HCT116 (cell line): Measurements from ENCODE around the gene SMIM10L2A. TPM values are rescaled to one million over a fixed set of nuclear protein-coding genes. Genes with fewer than 3 reads are reported as not detected.
"Not testable (repeated sequence)": the region's sequence is repeated elsewhere in the genome, so short reads cannot be mapped to it uniquely, and the experiment has no call there.

Experiments
- ATAC-seq: fragments of 200-7000 bp; cut with Tn5 transposase; 2 replicates; pipeline ENCODE4 v1.9.1; 2020; ENCODE audit warnings: mild to moderate bottlenecking, moderate library complexity
- BruUV-seq: library from RNA; stranded (reverse); fragments of 400-500 nt; replicated peaks from 2 replicates; lab custom pipeline; 2021; lab: Mats Ljungman, UMichigan
- CTCF ChIA-PET: fragments of 300-600 bp; sonication (Branson Sonifier 250); formaldehyde crosslinking; loops from one replicate; lab custom pipeline; 2021; ENCODE audit warnings: antibody characterized with exemption; lab: Charles Lee
- POLR2A ChIA-PET: fragments of 300-600, 350-600 bp; sonication (Branson Sonifier 250); formaldehyde crosslinking; loops from one replicate; lab custom pipeline; 2021; ENCODE audit warnings: antibody characterized with exemption; lab: Charles Lee
- RAD21 ChIA-PET, 2 experiments: fragments of 300-600 bp; sonication (Branson Sonifier 250); formaldehyde crosslinking; loops; one replicate each; lab custom pipeline; 2023; ENCODE audit warnings: low total read pairs in 2 of 2; ENCODE audit not compliant: uncharacterized antibody in 2 of 2, unreplicated experiment in 2 of 2, low non-redundant PET in 1 of 2; lab: Charles Lee
- DNase-seq: peaks from one replicate; pipeline ENCODE4 v3.0.0-alpha.2; 2010; ENCODE audit warnings: low read depth, low spot score
- H2AFZ ChIP-seq: fragments of 200-600 bp; shearing (Covaris generic), sonication (generic); 2 replicates; pipeline ENCODE4 v1.6.1; 2017; ENCODE audit warnings: low read depth, mixed run types, mixed read lengths, antibody characterized with exemption, low read length; ENCODE audit not compliant: poor library complexity, severe bottlenecking
- H3K27ac ChIP-seq: 2 replicates; pipeline ENCODE4 v1.5.1; 2012; ENCODE audit warnings: low read depth, low read length
- H3K27me3 ChIP-seq: fragments of 200-600 bp; sonication (generic); 2 replicates; pipeline ENCODE4 v1.6.1; 2016; ENCODE audit warnings: mixed run types, low read length, mixed read lengths; ENCODE audit not compliant: insufficient read depth
- H3K36me3 ChIP-seq, 2 experiments: fragments of 200-500 bp in 1 of 2; fragments of 200-600 bp in 1 of 2; sonication (Bioruptor generic) in 1 of 2; sonication (generic) in 1 of 2; 2 replicates each; pipeline versions ENCODE4 v1.5.1 to v1.6.1; 2014 to 2016; ENCODE audit warnings: low read length in 2 of 2, inconsistent platforms in 1 of 2, mixed read lengths in 1 of 2, mixed run types in 1 of 2; ENCODE audit not compliant: insufficient read depth in 2 of 2, control insufficient read depth in 1 of 2
- H3K4me1 ChIP-seq, 2 experiments: fragments of 200-600 bp in 1 of 2; sonication (generic) in 1 of 2; 2 replicates each; pipeline versions ENCODE4 v1.5.1 to v1.6.1; 2012 to 2017; ENCODE audit warnings: low read length in 2 of 2, inconsistent platforms in 1 of 2, mild to moderate bottlenecking in 1 of 2, mixed read lengths in 1 of 2, mixed run types in 1 of 2, moderate library complexity in 1 of 2; ENCODE audit not compliant: insufficient read depth in 2 of 2, control insufficient read depth in 1 of 2
- H3K4me2 ChIP-seq: fragments of 200-600 bp; sonication (generic); 2 replicates; pipeline ENCODE4 v1.6.1; 2017; ENCODE audit warnings: mixed run types, low read length, mixed read lengths
- H3K4me3 ChIP-seq, 2 experiments: fragments of 200-600 bp in 1 of 2; sonication (generic) in 1 of 2; replicated peaks in 1 of 2; 2 replicates each; pipeline ENCODE4 v1.5.1; 2011 to 2016; ENCODE audit warnings: low read length in 2 of 2, control low read depth in 1 of 2, low read depth in 1 of 2, mild to moderate bottlenecking in 1 of 2, mixed read lengths in 1 of 2, mixed run types in 1 of 2
- H3K79me2 ChIP-seq: fragments of 200-600 bp; sonication (generic); 2 replicates; pipeline ENCODE4 v1.6.1; 2017; ENCODE audit warnings: mild to moderate bottlenecking, mixed run types, low read length, moderate library complexity, mixed read lengths; ENCODE audit not compliant: insufficient read depth
- H3K9ac ChIP-seq: fragments of 200-600 bp; sonication (generic); 2 replicates; pipeline ENCODE4 v1.6.1; 2016; ENCODE audit warnings: low read length, mixed read lengths
- H3K9me2 ChIP-seq: fragments of 200-600 bp; sonication (generic), shearing (Covaris generic); 2 replicates; pipeline ENCODE4 v1.6.1; 2017; ENCODE audit warnings: mixed run types, mild to moderate bottlenecking, moderate library complexity; ENCODE audit not compliant: insufficient read depth
- H3K9me3 ChIP-seq, 2 experiments: fragments of 200-500 bp in 1 of 2; fragments of 200-600 bp in 1 of 2; sonication (Bioruptor generic) in 1 of 2; sonication (generic) in 1 of 2; 2 replicates each; pipeline ENCODE4 v1.6.1; 2014 to 2017; ENCODE audit warnings: low read length in 2 of 2, mixed read lengths in 2 of 2, inconsistent platforms in 1 of 2, low read depth in 1 of 2, mild to moderate bottlenecking in 1 of 2, mixed run types in 1 of 2, moderate library complexity in 1 of 2; ENCODE audit not compliant: control insufficient read depth in 1 of 2, insufficient read depth in 1 of 2
- H4K20me1 ChIP-seq: fragments of 200-600 bp; sonication (generic), shearing (Covaris generic); 2 replicates; pipeline ENCODE4 v1.6.1; 2017; ENCODE audit warnings: mixed run types, mild to moderate bottlenecking, moderate library complexity; ENCODE audit not compliant: insufficient read depth
- EZH2 ChIP-seq: fragments of 200-600 bp; sonication (generic); IDR thresholded peaks from 2 replicates; pipeline ENCODE4 v1.6.1; 2017; ENCODE audit warnings: antibody characterized with exemption, mixed run types
- POLR2A ChIP-seq: IDR thresholded peaks from 2 replicates; pipeline ENCODE4 v1.7.0; 2011; ENCODE audit warnings: borderline replicate concordance; ENCODE audit not compliant: insufficient read depth, insufficient read length; ENCODE audit errors: extremely low read depth
- TCF7L2 ChIP-seq: IDR thresholded peaks from 2 replicates; pipeline ENCODE4 v1.7.0; 2011; ENCODE audit warnings: borderline replicate concordance, inconsistent platforms; ENCODE audit not compliant: insufficient read depth, insufficient read length; ENCODE audit errors: extremely low read depth
- intact Hi-C: fragments of 100-400 bp; cut with micrococcal nuclease; formaldehyde crosslinking; loops from 2 replicates; pipeline ENCODE4 v1.10.0; 2022
- total RNA-seq: library from RNA; stranded (reverse); gene quantifications from one replicate; pipeline ENCODE4 v1.2.1, GENCODE V29; 2021; ENCODE audit not compliant: unreplicated experiment

SMIM10L2A gene
- total RNA-seq, 1 experiment from 2014 or later: 1.5 TPM

DNA sequence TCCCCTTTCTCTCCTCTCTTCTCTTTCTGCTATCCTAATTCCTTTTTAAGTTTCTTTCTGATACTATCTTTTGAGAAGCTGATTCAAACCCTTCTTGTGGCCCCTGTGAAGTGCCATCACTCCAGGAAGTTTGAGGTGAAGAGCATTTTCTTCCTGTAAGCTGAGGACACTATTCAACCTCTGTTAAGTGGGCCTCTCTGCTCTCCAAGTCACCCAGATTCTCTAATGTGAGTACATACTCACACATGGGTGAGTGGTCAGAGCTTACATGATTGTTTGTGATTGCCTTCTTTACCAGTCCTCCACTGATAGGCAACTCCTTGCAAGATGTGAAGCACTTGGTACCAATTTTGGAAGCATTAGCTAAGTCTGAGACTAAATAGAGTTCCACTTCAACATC lies 18.4 kb upstream of the SMIM10L2A start:
- H3K4me1 ChIP-seq: no peaks in the 10 kb centered on the region
- no peak for DNase-seq
- no TSS peak for BruUV-seq
- no peak overlapping the region for H3K9ac ChIP-seq
- H3K36me3 ChIP-seq: no peaks in the 10 kb centered on the region
- no peaks in the 10 kb centered on the region for H3K79me2 ChIP-seq
- no peak for ATAC-seq
- intact Hi-C loops: no loop called here
- TF ChIP-seq EZH2 (no peak), POLR2A (no peak), TCF7L2 (no peak)
- H3K9me2 ChIP-seq: no peaks in the 10 kb centered on the region
- ChIA-PET CTCF (no interaction called here), RAD21 (interaction anchor here in 1 of 2 experiments (0.7 kb wide), 1 partner anchor 1233 kb away, joined by 3 read pairs; no protein-coding TSS in a partner anchor), POLR2A (no interaction called here)
- no peak overlapping the region for H3K4me2 ChIP-seq
- H3K4me3 ChIP-seq: no peak overlapping the region
- H4K20me1 ChIP-seq: no peaks in the 10 kb centered on the region
- no peaks in the 10 kb centered on the region for H3K27me3 ChIP-seq
- H2AFZ ChIP-seq: no peak overlapping the region
- H3K9me3 ChIP-seq: no peaks in the 10 kb centered on the region
- H3K27ac ChIP-seq: no peak overlapping the region

DNA sequence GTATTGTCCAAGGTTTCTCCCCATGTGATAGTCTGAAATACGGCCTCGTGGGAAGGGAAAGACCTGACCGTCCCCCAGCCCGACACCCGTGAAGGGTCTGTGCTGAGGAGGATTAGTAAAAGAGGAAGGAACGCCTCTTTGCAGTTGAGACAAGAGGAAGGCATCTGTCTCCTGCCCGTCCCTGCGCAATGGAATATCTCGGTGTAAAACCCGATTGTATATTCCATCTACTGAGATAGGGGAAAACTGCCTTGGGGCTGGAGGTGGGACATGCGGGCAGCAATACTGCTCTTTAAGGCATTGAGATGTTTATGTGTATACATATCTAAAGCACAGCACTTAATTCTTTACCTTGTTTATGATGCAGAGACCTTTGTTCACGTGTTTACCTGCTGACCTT lies 15.3 kb upstream of the SMIM10L2A start:
- H3K27ac ChIP-seq, BruUV-seq, DNase-seq, POLR2A ChIA-PET, H3K9me3 ChIP-seq, H3K36me3 ChIP-seq, H3K4me2 ChIP-seq, H3K4me3 ChIP-seq, ATAC-seq, H3K4me1 ChIP-seq, H3K9ac ChIP-seq, RAD21 ChIA-PET, H4K20me1 ChIP-seq, H3K9me2 ChIP-seq, H3K27me3 ChIP-seq, H2AFZ ChIP-seq, CTCF ChIA-PET, H3K79me2 ChIP-seq, intact Hi-C loops: not testable (repeated sequence)
